GM12878 (cell line): ENCODE measurements around the gene GXYLT1. TPM values are rescaled to one million over a fixed set of nuclear protein-coding genes. Genes with fewer than 3 reads are reported as not detected.

Experiments used
- ATAC-seq: fragments of 200-7000 bp; cut with Tn5 transposase; 3 replicates; pipeline ENCODE4 v1.9.1; 2020; ENCODE audit warnings: mild to moderate bottlenecking, moderate library complexity
- BruUV-seq: library from RNA; stranded (reverse); fragments of 400-500 nt; replicated peaks from 2 replicates; lab custom pipeline; 2021; lab: Mats Ljungman, UMichigan
- CTCF ChIA-PET: fragments of 300-600 bp; sonication (Branson Sonifier 250); formaldehyde crosslinking; extraction: SDS; loops from one replicate; lab custom pipeline; 2021; ENCODE audit warnings: inconsistent platforms; lab: Yijun Ruan, JAX
- POLR2A ChIA-PET: fragments of 350-600 bp; formaldehyde crosslinking; extraction: SDS; loops from one replicate; lab custom pipeline; 2021; ENCODE audit warnings: inconsistent platforms; lab: Charles Lee
- RAD21 ChIA-PET: fragments of 300-600 bp; sonication (Branson Sonifier 250); formaldehyde crosslinking; loops from one replicate; lab custom pipeline; 2023; ENCODE audit warnings: antibody characterized with exemption; ENCODE audit not compliant: unreplicated experiment; lab: Charles Lee
- SMC1A ChIA-PET: fragments of 300-600 bp; sonication (Branson Sonifier 250); formaldehyde crosslinking; loops from one replicate; lab custom pipeline; 2023; ENCODE audit not compliant: unreplicated experiment, uncharacterized antibody; lab: Charles Lee
- DNase-seq: peaks from one replicate; pipeline ENCODE4 v3.0.0-alpha.2; 2011; ENCODE audit warnings: low read depth, low spot score
- FAIRE-seq: peaks from 3 replicates; lab custom pipeline; 2011; peaks lifted over from hg19 to GRCh38; lab: Jason Lieb, UNC
- H2AFZ ChIP-seq: 2 replicates; pipeline ENCODE4 v1.6.0; 2011; ENCODE audit warnings: low read depth, low read length, control low read depth; ENCODE audit not compliant: control insufficient read depth
- H3K27ac ChIP-seq: 2 replicates; pipeline ENCODE4 v1.5.1; 2011; ENCODE audit warnings: control low read depth; ENCODE audit not compliant: control insufficient read depth, insufficient read depth
- H3K27me3 ChIP-seq, 2 experiments: replicated peaks in 1 of 2; 2 replicates each; pipeline versions ENCODE4 v1.6.0 to v1.6.1; 2011; ENCODE audit warnings: low read length in 1 of 2; ENCODE audit not compliant: control insufficient read depth in 2 of 2, insufficient read depth in 2 of 2
- H3K36me3 ChIP-seq, 2 experiments: 2 replicates each; pipeline ENCODE4 v1.5.1; 2011; ENCODE audit warnings: low read length in 1 of 2; ENCODE audit not compliant: control insufficient read depth in 2 of 2, insufficient read depth in 2 of 2
- H3K4me1 ChIP-seq: 2 replicates; pipeline ENCODE4 v1.6.1; 2011; ENCODE audit warnings: mild to moderate bottlenecking, low read length, moderate library complexity, mixed read lengths; ENCODE audit not compliant: control insufficient read depth, insufficient read depth
- H3K4me2 ChIP-seq: 2 replicates; pipeline ENCODE4 v1.6.0; 2011; ENCODE audit warnings: control low read depth; ENCODE audit not compliant: control insufficient read depth, insufficient read depth
- H3K4me3 ChIP-seq: fragments of 200-600 bp; sonication (generic); 2 replicates; pipeline ENCODE4 v1.5.1; 2016
- H3K79me2 ChIP-seq: 2 replicates; pipeline ENCODE4 v1.6.0; 2011; ENCODE audit warnings: low read length; ENCODE audit not compliant: control insufficient read depth, insufficient read depth
- H3K9ac ChIP-seq: 2 replicates; pipeline ENCODE4 v1.8.0; 2011; ENCODE audit warnings: low read length, control low read depth, mixed read lengths; ENCODE audit not compliant: control insufficient read depth, insufficient read depth
- H3K9me3 ChIP-seq: replicated peaks from 3 replicates; pipeline ENCODE4 v1.5.1; 2011; ENCODE audit warnings: mild to moderate bottlenecking, low read length; ENCODE audit not compliant: control insufficient read depth, insufficient read depth
- H4K20me1 ChIP-seq: 2 replicates; pipeline ENCODE4 v1.6.0; 2011; ENCODE audit not compliant: control insufficient read depth, insufficient read depth
- FOS ChIP-seq: IDR thresholded peaks from 3 replicates; pipeline ENCODE4 v1.6.1; 2011; ENCODE audit warnings: borderline replicate concordance; ENCODE audit not compliant: insufficient read length; ENCODE audit errors: extremely low read depth
- GATAD2B ChIP-seq: fragments of 450-650 bp; conservative IDR thresholded peaks from 2 replicates; pipeline ENCODE4 v1.6.1; 2017; ENCODE audit warnings: low read depth, mild to moderate bottlenecking, moderate library complexity
- MAX ChIP-seq: IDR thresholded peaks from 2 replicates; pipeline ENCODE4 v1.6.1; 2012; ENCODE audit warnings: low read depth, low read length, improper control_type of control experiment
- NFIC ChIP-seq: IDR thresholded peaks from 2 replicates; pipeline ENCODE4 v1.6.1; 2012; ENCODE audit warnings: low read depth, mild to moderate bottlenecking, inconsistent platforms, low read length, moderate library complexity
- PML ChIP-seq: IDR thresholded peaks from 2 replicates; pipeline ENCODE4 v1.6.1; 2012; ENCODE audit warnings: low read length, inconsistent platforms
- RAD21 ChIP-seq: IDR thresholded peaks from 2 replicates; pipeline ENCODE4 v1.6.1; 2011; ENCODE audit warnings: mild to moderate bottlenecking, low read depth, low read length, moderate library complexity; ENCODE audit not compliant: insufficient read depth
- YY1 ChIP-seq: IDR thresholded peaks from 2 replicates; pipeline ENCODE4 v1.6.1; 2011; ENCODE audit warnings: low read depth, mild to moderate bottlenecking, low read length
- WGBS: methylation state at CpG from one replicate; pipeline ENCODE4 v1.1.6; 2016; ENCODE audit warnings: low lambda C conversion rate; ENCODE audit not compliant: insufficient replicate concordance, insufficient coverage; ENCODE audit errors: missing lambda C conversion rate; 5-methylcytosine and 5-hydroxymethylcytosine counted together
- in situ Hi-C: fragments of 300-500 bp; cut with MboI; formaldehyde crosslinking; loops from 9 replicates; pipeline ENCODE4 v1.14.3; 2018; ENCODE audit warnings: mixed read lengths
- intact Hi-C: fragments of 100-400 bp; cut with micrococcal nuclease; formaldehyde crosslinking; loops from one replicate; pipeline ENCODE4 v1.14.2; 2022; ENCODE audit not compliant: unreplicated experiment
- polyA plus RNA-seq, 11 experiments: library from polyadenylated mRNA; depleted of rRNA in 4 of 11; unstranded in 6 of 11; stranded (reverse) in 5 of 11; fragments of >200 nt; fragmentation: Nextera tagmentation in 4 of 11; fragmentation: Illumina TruSeq in 1 of 11; extraction: Ambion mirVana in 4 of 11; extraction: Trizol in 1 of 11; gene quantifications; 1 replicate in 1 of 11; 2 replicates in 10 of 11; pipeline versions ENCODE4 v1.2.1 to v1.2.3, GENCODE V29; 2011 to 2016; ENCODE audit warnings: inconsistent platforms in 2 of 11, missing spikeins in 2 of 11, low read depth in 1 of 11
- total RNA-seq, 4 experiments: library from RNA; depleted of rRNA in 3 of 4; stranded (reverse); fragments of >200 nt in 3 of 4; fragmentation: Illumina TruSeq in 1 of 4; extraction: Trizol in 1 of 4; gene quantifications; 2 replicates each; pipeline versions ENCODE4 v1.2.1 to v1.2.3, GENCODE V29; 2013 to 2021
- TF ChIP-seq, protein P1 (sequence below): fragments of 450-650 bp; IDR thresholded peaks from 2 replicates; pipeline ENCODE4 v1.6.1; 2016; ENCODE audit warnings: mild to moderate bottlenecking
- TF ChIP-seq, protein P2 (sequence below): IDR thresholded peaks from 2 replicates; pipeline ENCODE4 v1.6.1; 2011; ENCODE audit warnings: borderline replicate concordance, low read depth, mild to moderate bottlenecking, moderate library complexity, low read length; ENCODE audit not compliant: insufficient read depth, poor library complexity, severe bottlenecking
- TF ChIP-seq, protein P3 (sequence below): fragments of 450-650 bp; IDR thresholded peaks from 2 replicates; pipeline ENCODE4 v1.6.1; 2017; ENCODE audit warnings: antibody characterized with exemption, mild to moderate bottlenecking, moderate library complexity
- TF ChIP-seq, protein P4 (sequence below): fragments of 450-650 bp; IDR thresholded peaks from 2 replicates; pipeline ENCODE4 v1.6.1; 2017; ENCODE audit warnings: mild to moderate bottlenecking, low read depth, inconsistent platforms; ENCODE audit not compliant: poor library complexity, severe bottlenecking

Gene GXYLT1
- total and polyA plus RNA-seq, 10 of the 15 experiments (the other 5 are each of a cell fraction or from before 2014, with no cell fraction given): 2.3 to 14.9 (median 8.9) TPM

GRCh38 chr12:42129595-42130204 lies 15.0 kb downstream of the GXYLT1 start (continued):
- TF ChIP-seq, protein P1, sequence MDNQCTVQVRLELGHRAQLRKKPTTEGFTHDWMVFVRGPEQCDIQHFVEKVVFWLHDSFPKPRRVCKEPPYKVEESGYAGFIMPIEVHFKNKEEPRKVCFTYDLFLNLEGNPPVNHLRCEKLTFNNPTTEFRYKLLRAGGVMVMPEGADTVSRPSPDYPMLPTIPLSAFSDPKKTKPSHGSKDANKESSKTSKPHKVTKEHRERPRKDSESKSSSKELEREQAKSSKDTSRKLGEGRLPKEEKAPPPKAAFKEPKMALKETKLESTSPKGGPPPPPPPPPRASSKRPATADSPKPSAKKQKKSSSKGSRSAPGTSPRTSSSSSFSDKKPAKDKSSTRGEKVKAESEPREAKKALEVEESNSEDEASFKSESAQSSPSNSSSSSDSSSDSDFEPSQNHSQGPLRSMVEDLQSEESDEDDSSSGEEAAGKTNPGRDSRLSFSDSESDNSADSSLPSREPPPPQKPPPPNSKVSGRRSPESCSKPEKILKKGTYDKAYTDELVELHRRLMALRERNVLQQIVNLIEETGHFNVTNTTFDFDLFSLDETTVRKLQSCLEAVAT: no peak
- TF ChIP-seq, protein P2, sequence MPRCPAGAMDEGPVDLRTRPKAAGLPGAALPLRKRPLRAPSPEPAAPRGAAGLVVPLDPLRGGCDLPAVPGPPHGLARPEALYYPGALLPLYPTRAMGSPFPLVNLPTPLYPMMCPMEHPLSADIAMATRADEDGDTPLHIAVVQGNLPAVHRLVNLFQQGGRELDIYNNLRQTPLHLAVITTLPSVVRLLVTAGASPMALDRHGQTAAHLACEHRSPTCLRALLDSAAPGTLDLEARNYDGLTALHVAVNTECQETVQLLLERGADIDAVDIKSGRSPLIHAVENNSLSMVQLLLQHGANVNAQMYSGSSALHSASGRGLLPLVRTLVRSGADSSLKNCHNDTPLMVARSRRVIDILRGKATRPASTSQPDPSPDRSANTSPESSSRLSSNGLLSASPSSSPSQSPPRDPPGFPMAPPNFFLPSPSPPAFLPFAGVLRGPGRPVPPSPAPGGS: no peak
- no peak for TF ChIP-seq MAX
- TF ChIP-seq RAD21: peak; percentile 92
- TF ChIP-seq GATAD2B: no peak

GRCh38 chr12:42128888-42129287 lies 15.8 kb downstream of the GXYLT1 start:
- H2AFZ ChIP-seq: no peak overlapping the region
- no peak overlapping the region for H3K27ac ChIP-seq
- no TSS peak for BruUV-seq
- ATAC-seq: no peak
- no peaks in the 10 kb centered on the region for H4K20me1 ChIP-seq
- intact Hi-C loops: loop anchor here (1.0 to 2.0 kb wide), 2 partner anchors 204 to 243 kb away; no protein-coding TSS in a partner anchor
- H3K4me3 ChIP-seq: no peak overlapping the region
- FAIRE-seq: no peak
- no peaks in the 10 kb centered on the region for H3K36me3 ChIP-seq
- in situ Hi-C loops: no loop called here
- no peak overlapping the region for H3K4me2 ChIP-seq
- ChIA-PET SMC1A (interaction anchor here (1.1 to 2.0 kb wide), 8 partner anchors 10 to 244 kb away, joined by 3 to 10 read pairs (median 4); no protein-coding TSS in a partner anchor), POLR2A (no interaction called here), RAD21 (interaction anchor here (0.7 to 3.3 kb wide), 3 partner anchors 13 to 211 kb away, joined by 3 to 9 read pairs (median 3); no protein-coding TSS in a partner anchor), CTCF (interaction anchor here (0.9 to 1.9 kb wide), 6 partner anchors 10 to 205 kb away, joined by 3 to 11 read pairs (median 6); no protein-coding TSS in a partner anchor)
- peaks cover 12% of the 10 kb centered on the region for H3K79me2 ChIP-seq
- no peak overlapping the region for H3K9ac ChIP-seq
- no peaks in the 10 kb centered on the region for H3K27me3 ChIP-seq
- H3K9me3 ChIP-seq: no peaks in the 10 kb centered on the region
- no peaks in the 10 kb centered on the region for H3K4me1 ChIP-seq
- 100% methylated on average over 6 of the region's 6 CpGs for WGBS
- no peak for DNase-seq
- TF ChIP-seq YY1: no peak
- TF ChIP-seq FOS: no peak
- TF ChIP-seq, protein P3, sequence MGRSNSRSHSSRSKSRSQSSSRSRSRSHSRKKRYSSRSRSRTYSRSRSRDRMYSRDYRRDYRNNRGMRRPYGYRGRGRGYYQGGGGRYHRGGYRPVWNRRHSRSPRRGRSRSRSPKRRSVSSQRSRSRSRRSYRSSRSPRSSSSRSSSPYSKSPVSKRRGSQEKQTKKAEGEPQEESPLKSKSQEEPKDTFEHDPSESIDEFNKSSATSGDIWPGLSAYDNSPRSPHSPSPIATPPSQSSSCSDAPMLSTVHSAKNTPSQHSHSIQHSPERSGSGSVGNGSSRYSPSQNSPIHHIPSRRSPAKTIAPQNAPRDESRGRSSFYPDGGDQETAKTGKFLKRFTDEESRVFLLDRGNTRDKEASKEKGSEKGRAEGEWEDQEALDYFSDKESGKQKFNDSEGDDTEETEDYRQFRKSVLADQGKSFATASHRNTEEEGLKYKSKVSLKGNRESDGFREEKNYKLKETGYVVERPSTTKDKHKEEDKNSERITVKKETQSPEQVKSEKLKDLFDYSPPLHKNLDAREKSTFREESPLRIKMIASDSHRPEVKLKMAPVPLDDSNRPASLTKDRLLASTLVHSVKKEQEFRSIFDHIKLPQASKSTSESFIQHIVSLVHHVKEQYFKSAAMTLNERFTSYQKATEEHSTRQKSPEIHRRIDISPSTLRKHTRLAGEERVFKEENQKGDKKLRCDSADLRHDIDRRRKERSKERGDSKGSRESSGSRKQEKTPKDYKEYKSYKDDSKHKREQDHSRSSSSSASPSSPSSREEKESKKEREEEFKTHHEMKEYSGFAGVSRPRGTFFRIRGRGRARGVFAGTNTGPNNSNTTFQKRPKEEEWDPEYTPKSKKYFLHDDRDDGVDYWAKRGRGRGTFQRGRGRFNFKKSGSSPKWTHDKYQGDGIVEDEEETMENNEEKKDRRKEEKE: no peak
- TF ChIP-seq NFIC: no peak
- TF ChIP-seq, protein P4, sequence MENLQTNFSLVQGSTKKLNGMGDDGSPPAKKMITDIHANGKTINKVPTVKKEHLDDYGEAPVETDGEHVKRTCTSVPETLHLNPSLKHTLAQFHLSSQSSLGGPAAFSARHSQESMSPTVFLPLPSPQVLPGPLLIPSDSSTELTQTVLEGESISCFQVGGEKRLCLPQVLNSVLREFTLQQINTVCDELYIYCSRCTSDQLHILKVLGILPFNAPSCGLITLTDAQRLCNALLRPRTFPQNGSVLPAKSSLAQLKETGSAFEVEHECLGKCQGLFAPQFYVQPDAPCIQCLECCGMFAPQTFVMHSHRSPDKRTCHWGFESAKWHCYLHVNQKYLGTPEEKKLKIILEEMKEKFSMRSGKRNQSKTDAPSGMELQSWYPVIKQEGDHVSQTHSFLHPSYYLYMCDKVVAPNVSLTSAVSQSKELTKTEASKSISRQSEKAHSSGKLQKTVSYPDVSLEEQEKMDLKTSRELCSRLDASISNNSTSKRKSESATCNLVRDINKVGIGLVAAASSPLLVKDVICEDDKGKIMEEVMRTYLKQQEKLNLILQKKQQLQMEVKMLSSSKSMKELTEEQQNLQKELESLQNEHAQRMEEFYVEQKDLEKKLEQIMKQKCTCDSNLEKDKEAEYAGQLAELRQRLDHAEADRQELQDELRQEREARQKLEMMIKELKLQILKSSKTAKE: no peak
- TF ChIP-seq PML: no peak
